Inflammatory macrophage treated with lipopolysaccharide for 4 hours (primary cell): Measurements from ENCODE around the gene NUDT3.
"Not testable (repeated sequence)": the region's sequence is repeated elsewhere in the genome, so short reads cannot be mapped to it uniquely, and the experiment has no call there.

ENCODE experiments used
- DNase-seq: peaks from one replicate; pipeline ENCODE4 v3.0.0-alpha.2; 2020

Gene NUDT3

DNA sequence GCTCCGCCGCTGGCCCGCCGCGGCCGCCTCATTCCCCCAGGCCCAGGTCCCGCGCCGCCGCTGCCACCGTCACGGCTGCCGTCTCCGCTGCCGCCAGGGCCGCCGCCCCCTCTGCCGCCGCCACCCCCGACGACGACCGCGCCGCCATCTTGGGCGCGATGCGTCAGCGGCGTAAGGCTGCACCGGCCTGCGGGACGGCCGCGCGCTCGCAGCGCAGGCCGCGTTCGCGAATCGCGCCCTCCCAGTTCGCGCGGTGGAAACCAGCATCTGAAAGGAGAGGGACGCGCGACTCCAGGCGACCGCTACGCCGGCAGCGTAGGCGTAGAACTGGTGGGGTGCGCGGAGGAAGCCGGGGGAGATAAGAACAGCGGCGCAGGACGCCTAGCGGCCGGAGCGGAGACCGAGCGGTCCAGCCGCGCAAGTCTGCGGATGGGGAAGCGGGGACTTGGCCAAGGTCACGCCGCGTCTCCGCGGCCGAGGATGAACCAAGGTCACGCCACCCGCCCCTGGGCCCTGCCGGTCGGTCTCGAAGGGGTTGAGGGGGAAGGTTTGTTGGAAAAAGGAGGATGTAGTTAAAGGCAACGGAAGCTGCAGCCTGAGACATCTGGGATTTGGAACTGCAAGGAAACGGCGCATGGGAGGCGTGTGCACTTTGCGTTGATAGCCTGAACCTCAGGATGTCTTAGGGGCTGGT, at the start of gene NUDT3:
Gene NUDT3, minus strand, starts transcription at position 173 of the 694 bp plus-strand sequence. CDS start 307 bp downstream, outside the sequence.
- peak; percentile 97 for DNase-seq

DNA sequence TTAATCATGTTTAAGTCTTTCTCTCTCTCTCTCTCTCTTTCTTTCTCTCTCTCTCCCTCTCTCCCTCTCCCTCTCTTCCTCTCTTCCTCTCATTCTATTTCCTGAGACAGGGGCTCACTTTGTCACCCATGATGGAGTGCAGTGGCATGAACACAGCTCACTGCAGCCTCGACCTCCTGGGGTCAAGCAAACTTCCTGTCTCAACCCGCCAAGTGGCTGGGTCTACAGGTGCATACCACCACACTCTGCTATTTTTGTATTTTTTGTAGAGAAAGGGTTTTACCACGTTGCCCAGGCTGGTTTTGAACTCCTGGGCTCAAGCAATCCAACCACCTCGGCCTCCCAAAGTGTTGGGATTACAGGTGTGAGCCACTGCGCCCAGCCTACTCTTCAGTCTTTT, 49.1 kb upstream of the NUDT3 start:
- DNase-seq: no peak

DNA sequence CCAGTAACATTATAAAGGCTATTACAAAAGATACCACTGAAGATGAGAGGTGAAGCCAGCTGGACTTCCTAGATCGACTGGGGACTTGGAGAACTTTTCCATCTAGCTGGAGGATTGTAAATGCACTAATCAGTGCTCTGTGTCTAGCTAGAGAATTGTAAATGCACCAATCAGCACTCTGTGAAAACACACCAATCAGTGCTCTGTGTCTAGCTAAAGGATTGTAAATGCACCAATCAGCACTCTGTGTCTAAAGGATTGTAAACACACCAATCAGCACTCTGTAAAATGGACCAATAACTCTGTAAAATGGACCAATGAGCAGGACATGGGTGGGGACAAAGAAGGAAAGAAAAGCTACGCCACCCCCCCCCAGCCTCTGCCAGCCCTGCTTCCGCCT, 47.0 kb upstream of the NUDT3 start:
- DNase-seq: no peak

DNA sequence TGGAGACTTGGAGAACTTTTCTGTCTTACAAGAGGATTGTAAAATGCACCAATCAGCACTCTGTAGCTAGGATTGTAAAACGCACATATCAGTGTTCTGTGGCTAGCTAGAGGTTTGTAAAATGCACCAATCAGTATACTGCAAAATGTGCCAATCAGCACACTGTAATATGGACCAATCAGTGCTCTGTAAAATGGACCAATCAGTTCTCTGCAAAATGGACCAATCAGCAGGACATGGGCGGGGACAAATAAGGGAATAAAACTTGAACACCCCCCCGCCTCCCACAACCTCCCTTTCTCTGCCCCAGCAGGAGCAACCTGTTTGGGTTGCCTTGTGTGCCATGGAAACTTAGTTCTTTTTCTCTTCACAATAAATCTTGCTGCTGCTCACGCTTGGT, 46.2 kb upstream of the NUDT3 start:
- no peak for DNase-seq

DNA sequence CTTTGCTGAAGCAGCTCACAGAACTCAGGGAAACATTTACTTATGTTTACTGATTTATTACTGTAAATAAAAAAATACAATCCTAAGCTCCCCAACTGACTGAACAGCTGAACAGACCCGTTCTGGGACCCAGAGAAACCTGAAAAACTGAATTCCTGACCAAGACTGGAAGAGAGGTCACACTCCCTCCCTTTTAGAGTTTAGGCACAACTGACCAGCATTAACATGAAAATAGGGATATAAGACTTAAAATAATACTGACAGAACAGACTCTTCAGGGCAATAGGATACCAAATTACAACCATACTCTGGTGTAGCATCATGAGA, 45.1 kb upstream of the NUDT3 start:
- no peak for DNase-seq

DNA sequence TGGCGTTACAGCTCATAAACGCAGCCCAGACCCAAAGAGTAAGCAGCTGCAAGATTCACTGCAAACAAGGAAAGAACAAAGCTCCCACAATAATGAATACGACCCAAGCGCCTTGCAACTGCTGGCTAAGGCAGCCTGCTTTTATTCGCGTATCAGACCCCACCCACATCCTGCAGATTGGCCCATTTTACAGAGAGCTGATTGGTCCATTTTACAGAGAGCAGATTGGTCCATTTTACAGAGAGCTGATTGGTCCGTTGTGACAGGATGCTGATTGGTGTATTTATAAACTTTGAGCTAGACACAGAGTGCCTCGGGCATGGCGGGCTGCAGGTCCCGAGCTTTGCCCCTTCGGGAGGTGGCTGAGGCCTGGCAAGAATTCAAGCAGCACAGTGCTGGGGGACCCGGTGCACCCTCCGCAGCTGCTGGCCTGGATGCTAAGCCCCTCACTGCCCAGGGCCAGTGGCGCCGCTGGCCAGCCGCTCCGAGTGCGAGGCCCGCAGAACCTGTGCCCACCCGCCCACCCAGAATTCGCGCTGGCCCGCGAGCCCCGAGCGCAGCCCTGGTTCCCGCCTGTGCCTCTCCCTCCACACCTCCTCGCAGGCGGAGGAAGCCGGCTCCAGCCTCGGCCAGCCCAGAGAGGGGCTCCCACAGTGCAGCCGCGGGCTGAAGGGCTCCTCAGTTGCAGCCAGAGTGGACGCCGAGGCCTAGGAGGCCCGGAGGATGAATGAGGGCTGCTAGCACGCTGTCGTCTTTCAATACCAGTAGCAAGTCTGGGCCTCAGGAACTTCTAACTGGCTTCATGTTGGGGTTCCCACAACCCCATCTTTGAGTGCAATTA, 44.6 kb upstream of the NUDT3 start:
- no peak for DNase-seq

DNA sequence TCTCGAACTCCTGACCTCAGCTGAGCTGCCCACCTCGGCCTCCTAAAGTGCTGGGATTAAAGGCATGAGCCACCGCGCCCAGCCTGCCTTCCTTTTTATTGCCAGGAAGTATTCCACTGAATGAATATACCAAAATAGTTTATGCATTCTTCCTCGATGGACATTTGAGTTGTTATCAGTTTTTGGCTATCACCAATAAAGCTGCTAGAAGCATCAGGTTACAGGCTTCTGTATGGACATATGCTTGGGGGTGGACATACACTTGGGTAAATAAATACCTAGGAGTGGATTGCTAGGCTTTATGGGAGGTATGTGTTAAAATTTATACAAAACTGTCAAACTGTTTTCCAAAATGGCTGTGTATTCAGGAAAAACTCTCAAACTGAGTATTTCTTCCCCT, 43.4 kb upstream of the NUDT3 start:
- DNase-seq: no peak

DNA sequence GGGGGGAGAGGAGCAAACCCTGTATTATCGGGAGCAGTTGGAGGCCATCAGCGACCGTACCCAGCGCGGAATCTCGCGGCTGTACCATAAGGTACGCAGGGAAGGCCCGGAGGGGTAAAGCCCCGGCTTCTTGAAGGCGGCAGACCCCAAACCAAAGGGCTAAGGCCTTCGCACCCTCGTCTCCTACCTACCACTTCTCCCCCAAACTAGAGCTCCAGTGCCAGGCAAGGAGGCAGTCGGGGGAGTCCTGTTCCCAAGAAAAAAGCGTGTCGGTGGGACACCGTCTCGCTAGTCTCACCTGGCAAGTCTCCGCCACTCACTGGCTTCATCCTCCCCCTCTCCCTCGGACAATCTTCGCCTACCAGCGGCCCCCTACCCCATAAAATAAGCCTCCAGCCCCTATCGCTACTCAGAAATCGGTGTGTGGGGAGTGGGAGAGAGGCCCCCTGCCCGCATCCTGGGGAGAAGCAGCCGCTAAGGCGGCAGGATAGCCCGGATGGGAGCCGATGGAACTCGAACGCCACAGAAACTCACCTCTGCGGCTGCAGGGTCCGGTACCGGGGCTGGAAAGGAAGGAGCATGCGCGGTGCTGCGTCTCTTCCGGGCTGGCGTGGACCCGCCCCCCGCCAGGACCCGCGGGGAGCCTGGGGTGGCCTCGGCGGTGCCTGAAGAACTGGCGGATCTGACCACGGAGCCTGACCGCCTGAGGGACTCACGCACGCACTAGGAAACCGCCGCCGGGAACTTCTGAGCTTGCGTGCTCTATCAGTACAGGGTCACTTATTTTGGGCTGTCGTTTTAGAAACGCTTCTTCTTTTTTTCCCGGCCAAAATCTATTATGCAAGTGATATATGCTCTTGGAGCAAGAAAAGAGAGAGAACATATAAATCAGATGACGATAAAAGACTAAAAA, 33.3 kb upstream of the NUDT3 start, which contains the start of gene RPS10:
Gene RPS10, minus strand, starts transcription at position 572 of the 913 bp plus-strand sequence. CDS start 848 bp downstream, outside the sequence.
- DNase-seq: peak; percentile 91

DNA sequence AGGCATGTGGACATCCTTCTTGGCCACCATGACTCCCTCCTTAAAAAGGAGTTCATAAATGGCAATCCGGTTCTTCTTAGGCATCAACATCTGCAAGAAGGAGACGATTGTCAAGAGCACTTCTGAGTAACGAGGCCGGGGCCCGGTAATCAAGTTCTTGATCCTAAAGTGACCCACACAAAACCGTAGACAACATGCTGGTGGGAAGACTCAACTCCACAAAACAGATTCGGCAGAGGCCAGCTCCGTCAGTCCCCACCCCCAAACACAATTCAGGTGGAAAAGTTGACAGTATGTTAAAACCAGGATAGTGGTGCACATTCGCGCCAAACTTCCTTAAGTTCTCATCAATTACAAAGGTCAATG, 32.6 kb upstream of the NUDT3 start:
- DNase-seq: peak; percentile 2

DNA sequence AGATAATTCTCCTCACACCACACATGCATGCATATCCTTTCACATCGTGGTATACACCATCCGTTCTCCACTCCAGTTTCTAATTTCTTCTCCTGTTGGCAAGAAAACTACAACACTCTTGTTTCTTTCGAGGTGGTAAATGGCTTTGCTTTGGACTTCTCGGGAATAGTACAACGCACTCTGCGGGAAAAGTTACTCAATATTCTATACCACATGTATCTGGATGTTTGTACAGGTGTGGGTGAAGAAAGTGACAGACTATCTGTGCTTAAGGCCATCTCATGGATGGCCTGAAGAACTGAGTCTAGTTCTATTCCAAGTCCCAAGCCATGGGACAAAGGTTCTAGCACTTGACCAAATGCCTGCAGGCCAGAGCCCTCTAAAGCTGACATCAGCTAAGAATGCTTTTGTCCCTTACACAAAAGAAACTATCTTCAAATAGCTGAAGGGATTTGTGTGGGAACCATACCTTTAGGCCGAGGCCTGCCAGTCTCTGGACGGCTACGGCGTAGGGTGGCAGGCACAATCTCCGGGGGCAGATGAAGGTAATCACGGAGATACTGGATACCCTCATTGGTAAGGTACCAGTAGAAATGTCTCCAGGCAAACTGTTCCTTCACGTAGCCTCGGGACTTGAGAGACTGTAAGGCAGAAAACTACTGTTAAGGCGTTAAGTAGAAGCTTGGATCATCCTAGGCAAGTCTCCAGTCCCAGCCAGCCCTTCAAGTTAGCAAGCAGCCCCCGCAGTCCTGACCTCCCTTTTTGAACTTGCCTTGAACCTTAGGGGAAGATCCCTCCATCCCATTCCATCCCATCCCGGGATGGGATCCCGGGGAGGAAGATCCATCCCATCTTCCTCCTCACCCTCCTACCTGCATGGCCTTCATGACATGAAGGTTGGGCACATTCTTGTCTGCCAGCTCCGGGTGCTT, 32.0 kb upstream of the NUDT3 start:
- DNase-seq: no peak

DNA sequence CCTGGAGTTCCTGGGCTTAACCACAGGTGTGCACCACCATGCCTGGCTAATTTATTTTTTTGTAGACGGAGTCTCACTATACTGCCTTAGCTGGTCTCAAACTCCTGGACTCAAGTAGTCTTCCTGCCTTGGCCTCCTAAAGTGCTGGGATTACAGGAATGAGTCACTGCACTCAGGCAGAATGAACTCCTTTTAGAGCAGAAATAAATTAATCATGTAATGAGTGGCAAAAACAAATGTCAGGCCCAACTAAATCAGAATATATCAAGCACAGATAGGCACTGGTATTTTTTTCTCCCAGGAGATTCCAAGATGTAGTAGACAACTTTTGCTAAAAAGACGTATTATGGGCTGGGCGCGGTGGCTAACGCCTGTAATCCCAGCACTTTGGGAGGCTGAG, 30.8 kb upstream of the NUDT3 start:
- no peak for DNase-seq

DNA sequence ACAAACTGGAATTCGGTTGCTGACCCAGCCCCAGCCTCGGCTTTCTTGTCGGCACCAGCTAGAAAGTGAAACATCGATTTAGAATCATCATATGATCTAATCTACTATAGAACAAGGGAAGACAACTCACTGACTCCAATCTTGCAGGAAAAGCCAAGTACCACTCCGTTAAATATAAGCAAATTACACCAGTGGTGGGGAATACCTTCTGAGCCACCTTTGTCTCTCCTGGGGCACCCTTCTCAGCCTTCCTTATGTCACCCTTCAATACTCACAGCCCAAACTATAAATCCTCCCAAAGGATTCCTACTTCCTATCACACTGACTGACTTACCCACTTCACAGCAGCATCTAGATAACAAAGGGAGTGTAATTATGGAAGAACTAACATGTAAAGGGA, 25.9 kb upstream of the NUDT3 start:
- DNase-seq: no peak

DNA sequence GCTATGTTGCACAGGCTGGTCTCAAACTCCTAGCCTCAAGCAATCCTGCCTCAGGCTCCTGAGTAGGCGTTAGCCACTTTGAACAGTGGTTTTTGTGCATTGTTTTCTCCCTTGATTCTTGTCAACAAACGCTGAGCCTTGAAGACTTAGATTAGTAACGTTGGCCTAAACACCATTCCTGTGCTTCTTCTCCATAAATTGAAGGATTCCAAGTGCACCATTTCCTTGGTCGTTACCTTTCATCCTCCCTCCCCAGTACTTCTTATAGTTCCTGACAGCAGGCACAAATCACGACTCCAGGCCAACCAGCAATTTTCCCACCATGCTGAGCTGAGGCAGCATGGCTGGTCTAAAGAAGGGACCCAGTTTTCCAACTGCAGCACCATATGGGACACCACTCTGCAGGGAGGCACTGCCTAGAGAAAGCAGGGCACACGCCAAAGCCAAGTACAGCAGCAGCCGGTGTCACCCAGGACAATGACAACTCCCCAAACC, 24.5 kb upstream of the NUDT3 start:
- DNase-seq: no peak

DNA sequence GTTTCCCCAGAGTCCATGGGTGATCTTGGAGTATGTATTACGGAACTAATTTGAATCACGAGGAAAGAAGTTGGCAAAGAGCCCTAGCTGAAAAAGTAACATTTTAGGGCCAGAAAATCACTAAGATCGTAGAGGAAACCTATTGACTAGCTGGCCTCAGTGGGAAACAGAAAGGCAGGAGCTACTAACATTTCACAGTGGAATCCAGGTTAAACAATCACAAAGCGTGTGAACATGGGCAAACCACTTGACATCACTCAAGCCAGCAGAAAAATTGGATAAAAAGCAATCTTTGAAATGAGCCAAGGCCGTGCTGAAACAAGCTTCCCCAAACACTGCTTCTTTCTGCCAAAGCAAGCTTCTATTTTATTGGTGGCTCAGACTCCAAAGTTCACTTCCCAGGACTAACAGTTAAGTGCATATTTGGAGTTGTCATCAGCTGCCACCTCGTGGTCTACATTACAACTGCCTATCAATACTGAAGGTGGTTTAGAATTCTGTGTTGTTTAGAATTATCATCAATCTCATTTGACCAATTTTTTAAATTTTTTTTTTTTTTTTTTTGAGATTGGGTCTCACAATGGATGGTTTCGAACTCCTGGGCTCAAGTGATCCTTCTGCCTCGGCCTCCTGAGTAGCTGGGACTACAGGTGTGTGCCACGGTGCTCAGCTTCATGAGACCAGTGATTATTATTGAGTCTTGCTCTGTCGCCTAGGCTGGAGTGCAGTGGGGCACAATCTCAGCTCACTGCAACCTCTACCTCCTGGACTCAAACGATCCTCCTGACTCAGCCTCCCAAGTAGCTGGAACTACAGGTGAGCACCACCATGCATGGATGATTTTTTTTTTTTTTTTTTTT, 22.8 kb upstream of the NUDT3 start:
- peak; percentile 80 for DNase-seq

DNA sequence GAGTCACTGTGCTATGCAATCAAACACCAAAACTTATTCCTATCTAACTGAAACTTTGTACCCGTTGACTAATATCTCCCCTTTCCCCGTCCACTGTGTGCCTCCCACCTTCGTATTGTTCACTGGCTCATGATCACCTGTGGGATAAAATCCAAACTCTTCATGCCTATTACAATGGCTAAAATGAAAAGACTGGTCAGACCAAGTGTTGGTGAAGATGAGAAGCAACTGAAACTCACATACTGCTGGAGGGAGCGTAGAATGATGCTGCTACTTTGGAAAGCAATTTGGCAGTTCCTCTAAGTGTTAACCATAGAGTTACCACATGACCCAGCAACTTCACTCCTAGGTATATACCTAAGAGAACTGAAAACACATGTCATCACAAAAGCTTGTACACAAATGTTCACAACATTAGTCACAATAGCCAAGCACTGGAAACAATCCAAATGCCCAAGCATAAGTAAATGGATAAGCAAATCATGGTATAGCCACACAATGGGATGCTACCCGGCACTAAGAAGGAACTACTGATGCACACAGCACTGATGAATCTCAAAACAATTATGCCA, 20.3 kb upstream of the NUDT3 start:
- no peak for DNase-seq

DNA sequence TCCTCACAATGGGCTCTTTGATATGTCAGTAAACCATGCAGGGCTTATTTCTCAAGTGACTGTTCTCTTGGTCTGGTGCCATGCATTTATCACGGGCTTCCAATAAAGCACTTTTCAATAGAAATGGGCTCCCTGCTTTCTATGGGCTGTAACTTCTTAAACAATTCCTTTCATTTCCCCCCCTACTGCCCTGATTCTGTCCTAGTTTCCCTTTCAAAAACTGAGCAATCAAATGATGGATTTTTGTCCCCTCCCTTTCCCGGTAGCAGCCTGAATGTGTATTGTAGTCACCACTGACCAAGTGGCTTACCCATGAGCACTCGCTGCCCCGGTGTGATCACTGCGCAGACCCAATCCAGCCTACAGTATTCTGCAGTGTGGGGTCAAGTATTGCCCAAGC, 19.5 kb upstream of the NUDT3 start:
- no peak for DNase-seq

DNA sequence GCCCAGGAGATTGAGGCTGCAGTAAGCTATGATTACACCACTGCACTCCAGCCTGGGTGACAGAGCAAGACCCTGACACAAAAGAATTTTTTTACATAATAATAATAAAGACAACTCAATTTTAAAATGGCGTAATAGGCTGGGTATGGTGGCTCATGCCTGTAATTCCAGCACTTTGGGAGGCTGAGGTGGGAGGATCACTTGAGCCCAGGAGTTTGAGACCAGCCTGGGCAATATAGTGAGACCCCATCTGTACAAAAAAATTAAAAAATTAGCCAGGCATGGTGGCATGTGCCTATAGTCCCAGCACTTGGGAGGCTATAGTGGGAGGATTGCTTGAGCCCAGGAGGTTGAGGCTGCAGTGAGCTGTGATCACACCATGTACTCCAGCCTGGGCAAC, 15.4 kb upstream of the NUDT3 start:
- not testable (repeated sequence) for DNase-seq

DNA sequence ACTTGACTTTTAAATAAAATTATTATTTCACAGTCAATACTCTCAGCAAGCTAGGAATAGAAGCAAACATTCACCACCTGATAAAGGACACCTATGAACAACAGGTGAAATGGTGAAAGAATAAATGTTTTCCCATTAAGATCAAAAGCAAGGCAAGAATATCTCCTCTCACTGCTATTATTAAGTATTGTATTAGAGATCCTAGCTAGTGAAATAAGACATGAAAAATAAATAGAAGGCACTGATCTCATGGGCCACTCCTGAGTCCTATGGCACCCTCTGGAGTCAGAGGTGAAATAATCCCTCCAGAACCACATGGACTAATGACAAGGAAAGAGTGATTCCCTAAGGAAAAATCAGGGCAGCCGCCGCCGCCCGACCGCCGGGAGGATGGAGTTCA, 4.0 kb upstream of the NUDT3 start:
- no peak for DNase-seq

DNA sequence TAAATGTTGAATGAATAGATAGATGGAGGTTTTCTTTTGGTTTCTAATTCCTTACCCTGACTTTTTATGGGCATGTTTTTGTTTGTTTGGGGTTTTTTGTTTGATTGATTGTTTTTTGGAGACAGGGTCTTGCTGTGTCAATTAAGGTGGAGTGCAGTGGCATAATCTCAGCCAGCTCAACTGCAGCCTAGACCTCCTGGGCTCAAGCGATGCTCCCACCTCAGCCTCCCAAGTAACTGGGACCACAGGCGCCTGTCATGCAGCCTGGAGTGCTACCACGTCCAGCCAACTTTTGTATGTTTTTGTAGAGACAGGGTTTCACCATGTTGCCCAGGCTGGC, 1.5 kb upstream of the NUDT3 start:
- no peak for DNase-seq

DNA sequence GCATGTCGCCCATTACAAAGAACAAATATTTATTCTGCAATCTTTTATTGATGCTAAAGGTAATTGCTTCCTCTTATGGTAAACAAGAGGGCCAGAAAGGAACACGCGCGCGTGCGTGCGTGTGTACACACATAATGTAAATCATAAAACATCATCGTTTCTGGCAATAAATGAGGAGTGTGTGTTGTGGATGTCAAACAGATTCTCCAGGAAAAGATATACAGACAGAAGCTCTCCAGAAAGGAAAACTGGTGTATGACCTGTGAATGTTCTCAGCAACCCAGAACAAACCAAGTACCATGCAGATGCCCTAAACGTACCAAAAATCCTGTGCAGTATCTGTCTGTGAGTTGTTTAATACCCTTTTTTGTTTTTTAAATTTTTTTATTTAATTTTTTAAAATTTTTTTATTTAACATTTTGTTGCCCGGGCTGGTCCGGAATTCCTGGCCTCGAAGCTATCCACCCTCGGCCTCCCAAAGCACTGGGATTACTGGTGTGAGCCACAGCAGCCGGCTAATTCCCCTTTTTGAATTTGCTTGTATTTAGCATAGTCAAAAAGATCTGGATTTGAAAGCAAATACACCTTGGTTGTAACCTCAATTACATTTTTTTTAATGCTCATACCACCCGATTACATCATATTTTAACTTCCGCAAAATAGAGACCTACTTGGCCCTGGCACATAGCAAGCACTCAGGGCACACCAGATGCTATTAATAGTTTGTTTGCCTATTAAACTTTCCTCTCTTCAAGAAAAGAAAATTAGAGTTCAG, 909 bp upstream of the NUDT3 start:
- peak; percentile 68 for DNase-seq
